Subcutaneous adipose tissue (tissue), 4 donors: Measurements from ENCODE around the gene FOXO6. TPM values are rescaled to one million over a fixed set of nuclear protein-coding genes. Genes with fewer than 3 reads are reported as not detected.

Experiments used
- total RNA-seq, 4 donors: library from RNA; depleted of rRNA; stranded (reverse); fragments of >200 nt; gene quantifications; one replicate each; pipeline ENCODE4 v1.1.0, GENCODE V29; 2016
- TF ChIP-seq, protein P1 (sequence below): fragments of 450-650 bp; IDR thresholded peaks from one replicate; pipeline ENCODE4 v1.5.1; 2016; ENCODE audit warnings: low read depth, mild to moderate bottlenecking, control low read depth, antibody characterized with exemption, moderate library complexity

The FOXO6 gene
- total RNA-seq, 4 donors from 2014 or later: not detected

DNA sequence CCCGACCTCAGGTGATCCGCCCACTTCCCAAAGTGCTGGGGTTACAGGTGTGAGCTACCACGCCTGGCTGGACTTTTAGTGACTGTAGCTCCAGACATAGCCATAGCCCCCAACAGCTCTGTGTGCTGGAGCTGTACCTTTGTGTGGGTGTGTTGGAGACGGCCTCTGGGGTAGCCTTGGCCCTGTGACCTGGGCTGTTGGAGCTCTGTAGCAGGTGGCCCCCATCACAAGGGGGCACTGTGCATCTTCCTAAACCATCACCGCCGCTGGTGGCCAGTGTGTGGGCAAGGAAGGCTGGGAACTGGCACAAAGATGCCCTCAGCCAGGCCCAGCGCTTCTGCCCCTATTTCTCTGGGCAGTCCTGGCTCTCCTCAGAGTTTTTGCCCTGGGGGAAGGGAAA is 38.4 kb upstream of the FOXO6 start:
- TF ChIP-seq, protein P1, sequence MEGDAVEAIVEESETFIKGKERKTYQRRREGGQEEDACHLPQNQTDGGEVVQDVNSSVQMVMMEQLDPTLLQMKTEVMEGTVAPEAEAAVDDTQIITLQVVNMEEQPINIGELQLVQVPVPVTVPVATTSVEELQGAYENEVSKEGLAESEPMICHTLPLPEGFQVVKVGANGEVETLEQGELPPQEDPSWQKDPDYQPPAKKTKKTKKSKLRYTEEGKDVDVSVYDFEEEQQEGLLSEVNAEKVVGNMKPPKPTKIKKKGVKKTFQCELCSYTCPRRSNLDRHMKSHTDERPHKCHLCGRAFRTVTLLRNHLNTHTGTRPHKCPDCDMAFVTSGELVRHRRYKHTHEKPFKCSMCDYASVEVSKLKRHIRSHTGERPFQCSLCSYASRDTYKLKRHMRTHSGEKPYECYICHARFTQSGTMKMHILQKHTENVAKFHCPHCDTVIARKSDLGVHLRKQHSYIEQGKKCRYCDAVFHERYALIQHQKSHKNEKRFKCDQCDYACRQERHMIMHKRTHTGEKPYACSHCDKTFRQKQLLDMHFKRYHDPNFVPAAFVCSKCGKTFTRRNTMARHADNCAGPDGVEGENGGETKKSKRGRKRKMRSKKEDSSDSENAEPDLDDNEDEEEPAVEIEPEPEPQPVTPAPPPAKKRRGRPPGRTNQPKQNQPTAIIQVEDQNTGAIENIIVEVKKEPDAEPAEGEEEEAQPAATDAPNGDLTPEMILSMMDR: no peak

DNA sequence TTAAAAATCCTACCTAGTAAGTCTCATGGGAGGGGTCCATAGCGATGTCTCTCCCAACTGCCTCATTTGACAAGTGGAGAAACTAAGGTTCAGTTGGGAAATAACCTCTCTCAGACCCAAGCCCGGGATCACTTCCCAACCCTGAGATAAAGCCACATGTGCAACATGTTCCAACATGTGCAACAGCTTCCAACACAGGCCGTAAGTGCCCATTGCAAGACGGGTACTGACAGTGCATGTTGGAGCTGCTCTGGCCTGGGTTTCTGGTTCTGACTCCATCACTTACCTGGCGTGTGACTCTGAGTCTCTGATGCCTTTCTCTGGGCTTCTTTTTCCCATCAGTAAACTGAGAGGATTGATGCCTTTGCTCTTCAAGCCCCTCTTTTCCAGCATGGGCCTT is 38.0 kb upstream of the FOXO6 start:
- TF ChIP-seq, protein P1: no peak

DNA sequence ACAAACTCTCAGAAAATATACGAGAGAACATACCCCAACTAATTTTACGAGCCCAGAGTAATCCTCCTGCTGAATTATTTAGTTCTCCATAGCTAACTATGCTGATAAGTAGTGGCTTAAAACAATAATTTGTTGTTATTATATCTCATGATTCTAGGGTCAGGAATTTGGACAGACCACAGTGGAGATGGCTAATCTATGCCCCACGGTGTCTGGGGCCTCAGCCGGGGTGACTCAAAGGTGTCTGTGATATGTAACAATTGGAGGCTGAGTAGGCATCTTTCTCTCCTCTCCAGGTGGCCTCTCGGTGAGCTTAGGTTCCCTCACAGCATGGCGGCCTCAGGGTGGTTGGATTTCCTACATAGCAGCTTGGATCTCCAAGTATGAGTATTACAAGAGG is 35.4 kb upstream of the FOXO6 start:
- TF ChIP-seq, protein P1: no peak

DNA sequence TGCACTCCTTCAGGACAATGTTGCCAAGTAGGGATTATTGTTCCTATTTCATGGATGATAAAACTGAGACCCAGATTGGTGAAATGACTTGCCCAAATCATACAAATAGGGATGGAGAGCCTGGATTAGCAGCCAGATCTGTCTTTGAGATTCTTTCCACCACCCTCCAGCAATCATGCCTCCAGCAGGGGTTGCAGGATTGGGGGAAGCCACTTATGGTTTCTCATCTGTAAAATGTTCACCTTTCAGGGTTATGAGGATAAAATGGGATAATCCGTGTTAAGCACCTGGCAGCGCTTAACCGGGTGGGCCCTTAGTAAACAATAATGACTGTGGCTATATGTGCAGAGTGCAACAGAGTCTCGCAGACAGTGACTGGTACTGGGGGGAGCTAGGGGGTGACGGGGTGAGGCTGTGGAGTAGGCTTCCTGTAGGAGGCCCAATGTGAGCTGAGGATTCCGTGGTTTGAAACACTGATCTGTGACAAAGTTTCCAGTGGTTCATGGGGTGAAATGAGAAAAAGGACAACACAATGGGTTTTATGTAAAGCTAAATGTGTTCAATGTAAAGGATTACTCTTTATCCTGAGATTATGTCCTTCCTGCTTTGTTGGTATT is 33.7 kb upstream of the FOXO6 start:
- TF ChIP-seq, protein P1: no peak

DNA sequence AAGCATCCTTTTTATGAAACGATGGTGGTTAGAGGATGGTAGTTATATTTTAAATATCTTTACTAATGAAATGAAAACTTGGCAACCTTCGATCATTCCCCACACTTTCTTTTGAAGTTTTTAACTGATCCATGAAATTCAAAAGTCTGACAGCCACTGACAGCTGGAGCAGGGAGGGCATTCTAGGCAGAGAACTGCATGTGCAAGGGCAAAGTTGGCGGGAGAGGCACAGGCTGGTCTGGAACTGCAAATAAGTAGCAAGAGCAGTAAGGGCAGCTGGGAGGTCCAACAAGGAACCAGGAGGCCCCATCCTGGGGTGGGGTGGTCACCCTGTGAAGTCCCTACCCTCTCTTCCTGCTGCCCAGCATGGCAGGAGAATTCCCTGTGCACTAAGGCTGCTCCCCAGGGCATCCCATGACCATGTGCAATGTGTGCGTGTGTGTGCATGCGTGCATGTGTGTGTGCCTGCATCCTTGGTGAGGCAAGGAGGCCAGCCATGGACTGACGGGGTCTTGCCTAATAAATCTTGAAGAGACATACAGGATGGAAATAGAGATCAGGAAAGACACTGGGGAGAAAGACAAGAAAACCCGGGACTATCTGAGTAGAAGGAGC is 33.1 kb upstream of the FOXO6 start:
- TF ChIP-seq, protein P1: no peak

DNA sequence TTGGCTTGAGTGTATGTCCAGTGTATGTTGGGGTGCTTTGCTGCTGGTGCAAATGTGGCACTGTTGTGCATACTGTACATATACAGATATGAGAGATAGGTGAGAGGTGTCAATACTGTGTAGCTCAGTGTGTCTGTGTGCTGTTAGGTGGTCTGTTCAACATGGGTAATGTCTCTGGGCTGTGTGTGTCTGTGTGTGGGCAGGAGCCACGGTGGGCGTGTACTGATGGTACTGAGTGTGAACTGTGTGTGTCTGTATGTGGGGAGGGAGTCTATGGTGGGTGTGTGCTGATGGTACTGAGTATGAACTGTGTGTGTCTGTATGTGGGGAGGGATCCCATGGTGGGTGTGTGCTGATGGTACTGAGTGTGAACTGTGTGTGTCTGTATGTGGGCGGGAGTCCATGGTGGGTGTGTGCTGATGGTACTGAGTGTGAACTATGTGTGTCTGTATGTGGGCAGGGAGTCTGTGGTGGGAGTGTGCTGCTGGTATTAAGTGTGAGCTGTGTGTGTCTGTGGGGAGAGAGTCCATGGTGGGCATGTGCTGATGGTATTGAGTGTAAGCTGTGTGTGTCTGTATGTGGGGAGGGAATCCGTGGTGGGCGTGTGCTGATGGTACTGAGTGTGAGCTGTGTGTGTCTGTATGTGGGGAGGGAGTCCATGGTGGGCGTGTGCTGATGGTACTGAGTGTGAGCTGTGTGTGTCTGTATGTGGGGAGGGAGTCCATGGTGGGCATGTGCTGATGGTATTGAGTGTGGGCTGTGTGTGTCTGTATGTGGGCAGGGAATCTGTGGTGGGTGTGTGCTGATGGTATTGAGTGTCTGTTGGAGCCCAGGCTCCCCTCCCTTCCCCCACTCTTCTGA is 32.2 kb upstream of the FOXO6 start:
- TF ChIP-seq, protein P1: no peak
